UCSD-AML1 (cell line): Measurements from ENCODE around the gene FAM184B.
"Not testable (repeated sequence)": the region's sequence is repeated elsewhere in the genome, so short reads cannot be mapped to it uniquely, and the experiment has no call there.

Experiments
- DNase-seq: peaks from one replicate; lab custom pipeline; 2025; ENCODE audit not compliant: unreplicated experiment; lab: John Stamatoyannopoulos, UW

FAM184B gene

DNA sequence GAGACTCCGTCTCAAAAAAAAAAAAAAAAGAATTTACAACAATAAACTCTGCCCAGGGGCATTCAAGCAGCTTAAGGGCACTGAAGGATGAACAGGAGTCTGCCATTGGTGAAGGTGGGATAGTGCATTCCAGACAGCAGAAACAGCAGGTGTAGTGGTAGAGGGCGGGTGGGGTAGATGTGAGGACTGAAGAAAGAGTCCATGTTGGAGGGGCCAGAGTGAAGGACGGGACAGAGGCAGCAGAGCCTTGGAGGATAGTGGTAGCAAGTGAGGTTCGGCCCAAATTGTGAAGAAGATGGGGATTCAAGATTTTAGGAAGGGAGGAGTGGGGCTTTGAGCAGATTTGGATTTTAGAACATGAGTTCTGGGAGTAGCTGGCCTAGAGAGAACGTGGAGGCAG lies 91.3 kb downstream of the FAM184B start:
- no peak for DNase-seq

DNA sequence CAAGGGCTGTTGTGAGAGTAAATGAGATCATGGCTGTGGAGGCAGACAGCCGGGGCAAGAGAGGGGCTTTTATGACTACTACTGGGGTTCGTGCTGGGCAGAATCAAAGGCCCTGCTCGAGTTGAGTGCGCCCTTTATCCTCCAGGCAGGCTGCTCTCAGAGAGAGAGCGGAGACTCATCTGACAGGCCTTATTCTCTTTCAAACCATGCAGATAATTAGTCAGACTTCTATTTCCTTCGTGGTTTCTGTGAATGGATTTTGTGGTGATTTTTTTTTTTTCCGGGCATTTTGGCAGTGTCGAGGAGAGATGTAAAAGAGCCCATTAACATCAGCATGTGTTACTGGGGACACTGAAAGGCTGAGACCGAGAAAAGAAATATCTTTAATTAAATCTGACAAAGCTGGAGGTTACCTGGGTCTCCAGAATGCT lies 93.4 kb downstream of the FAM184B start:
- no peak for DNase-seq

DNA sequence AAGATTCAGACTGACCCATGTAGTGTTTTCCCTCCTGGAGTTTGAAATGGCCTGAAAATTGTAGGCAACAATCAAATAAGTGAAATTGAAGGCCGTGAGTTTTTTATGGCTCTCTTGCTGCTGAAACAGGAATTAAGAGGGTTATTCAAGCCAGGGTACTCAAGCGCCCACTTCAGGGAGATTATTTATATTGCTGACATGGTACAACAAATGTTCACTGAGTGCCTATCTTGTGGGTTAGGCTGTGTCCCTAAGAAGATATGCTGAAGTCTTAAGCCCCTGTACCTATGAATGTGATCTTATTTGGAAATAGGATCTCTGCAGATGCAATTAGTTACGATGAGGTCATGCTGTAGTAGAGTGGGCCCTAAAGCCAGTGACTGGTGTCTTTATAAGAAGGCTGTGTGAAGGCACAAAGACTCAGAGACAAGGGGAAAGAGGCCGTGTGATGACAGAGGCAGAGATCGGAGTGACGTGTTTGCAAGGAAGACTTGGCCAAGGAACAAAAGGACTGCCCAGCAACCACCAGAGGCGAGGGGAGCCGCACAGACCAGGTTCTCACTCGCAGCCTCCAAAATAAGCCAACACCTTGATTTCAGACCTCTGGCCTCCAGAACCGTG lies 94.1 kb downstream of the FAM184B start:
- DNase-seq: no peak

DNA sequence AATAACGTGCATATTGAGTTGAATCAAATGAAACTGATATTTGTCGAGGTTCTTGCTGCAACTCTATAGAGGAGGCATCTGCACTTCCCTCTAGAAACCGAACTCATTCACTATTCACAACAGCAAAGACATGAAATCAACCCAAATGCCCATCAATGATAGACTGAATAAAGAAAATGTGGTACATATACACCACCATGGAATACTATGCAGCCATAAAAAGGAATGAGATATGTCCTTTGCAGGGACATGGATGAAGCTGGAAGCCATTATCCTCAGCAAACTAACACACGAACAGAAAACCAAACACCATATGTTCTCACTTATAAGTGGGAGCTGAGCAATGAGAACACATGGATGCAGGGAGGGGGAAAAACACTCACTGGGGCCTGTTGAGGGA lies 96.8 kb downstream of the FAM184B start:
- not testable (repeated sequence) for DNase-seq

DNA sequence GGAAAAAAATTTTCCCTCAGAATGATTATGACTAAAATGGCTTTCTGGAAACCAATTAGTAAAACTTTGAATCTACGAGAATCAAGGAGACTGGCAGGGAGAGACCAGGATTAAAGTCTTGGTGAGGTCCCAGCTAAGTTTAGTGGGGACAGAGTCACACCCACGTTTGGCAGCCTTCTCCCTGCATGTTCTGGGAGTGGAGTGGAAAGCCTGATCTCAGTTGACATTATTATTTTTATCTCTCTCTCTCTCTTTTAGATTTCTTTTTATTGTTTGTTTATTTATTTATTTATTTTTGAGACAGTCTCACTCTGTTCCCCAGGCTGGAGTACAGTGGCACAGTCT lies 99.2 kb downstream of the FAM184B start:
- DNase-seq: no peak

DNA sequence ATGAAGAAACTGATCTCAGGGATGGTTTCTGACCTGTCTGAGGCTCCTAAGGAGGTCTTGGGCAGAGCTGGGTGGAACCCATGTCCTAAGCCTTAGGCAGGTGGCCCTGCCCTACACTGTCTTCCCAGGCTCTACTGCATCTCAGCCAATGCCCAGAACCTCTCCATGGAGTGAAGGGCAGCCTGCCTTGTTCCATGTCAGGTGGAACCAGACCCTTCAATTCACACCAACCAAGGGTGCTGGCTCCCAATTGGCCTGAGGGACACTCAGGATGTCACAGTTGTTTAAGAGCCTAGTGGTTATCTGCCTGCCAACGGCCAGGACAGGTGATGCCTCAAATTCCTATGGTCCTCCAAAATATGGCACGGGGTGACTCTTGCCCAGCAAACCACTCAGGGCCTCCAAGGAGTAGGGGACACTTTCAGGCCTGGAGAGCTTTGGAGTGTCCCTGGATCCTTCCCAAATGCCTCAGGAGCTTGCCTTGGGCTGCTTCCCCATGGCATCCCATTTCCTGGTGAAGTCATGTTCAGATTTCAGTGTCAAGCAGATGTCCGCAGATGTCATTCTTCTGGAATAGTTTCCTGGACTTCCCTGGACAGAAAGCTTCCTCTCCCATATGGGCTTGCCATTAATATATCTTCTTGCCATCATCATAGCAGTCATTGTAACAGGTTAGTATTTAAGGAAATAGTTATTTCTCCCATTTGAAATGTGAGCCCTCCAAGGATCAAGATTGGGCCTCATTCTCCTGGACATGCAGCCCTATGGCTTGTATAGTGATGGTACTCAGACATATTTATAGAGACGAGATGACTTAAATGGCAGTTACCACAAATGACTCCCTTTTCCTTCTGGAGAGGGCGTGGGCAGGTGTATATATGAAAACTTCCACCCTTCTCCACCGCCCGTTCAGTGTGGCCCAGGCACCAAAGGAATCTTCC lies 99.9 kb downstream of the FAM184B start:
- DNase-seq: no peak

DNA sequence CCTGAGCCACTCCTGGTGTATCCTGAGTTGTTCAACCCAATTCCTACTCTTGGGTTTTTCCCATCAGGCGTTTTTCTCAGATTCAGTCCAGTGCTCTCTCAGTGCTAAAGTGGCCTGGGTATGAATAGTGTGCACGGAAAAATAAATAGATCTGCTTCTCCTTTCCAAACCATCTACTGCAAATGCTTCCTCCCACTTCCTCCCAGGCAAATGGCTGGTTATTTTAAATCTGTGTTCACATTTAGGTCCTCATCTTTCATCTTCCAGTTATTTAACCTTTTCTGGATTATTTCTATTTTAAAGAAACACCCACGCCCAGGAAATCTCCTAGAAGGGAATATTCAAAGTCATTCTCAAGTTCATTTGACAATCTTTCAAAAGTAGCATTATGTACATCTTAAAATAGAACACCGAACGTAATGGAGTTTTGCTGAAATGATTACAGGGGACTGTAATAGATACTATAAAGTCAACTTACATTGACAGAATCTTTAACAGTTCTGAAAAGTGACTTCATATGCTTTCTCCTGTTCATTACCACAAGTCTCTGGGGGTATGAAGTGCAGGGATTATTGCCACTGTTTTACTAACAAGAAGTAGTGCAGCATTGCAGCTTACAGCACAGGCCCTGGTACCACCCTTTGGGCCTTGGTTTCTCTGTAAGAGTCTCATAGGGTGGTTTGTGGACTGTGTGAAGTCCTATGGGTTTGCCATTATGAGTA lies 100.7 kb downstream of the FAM184B start:
- no peak for DNase-seq

DNA sequence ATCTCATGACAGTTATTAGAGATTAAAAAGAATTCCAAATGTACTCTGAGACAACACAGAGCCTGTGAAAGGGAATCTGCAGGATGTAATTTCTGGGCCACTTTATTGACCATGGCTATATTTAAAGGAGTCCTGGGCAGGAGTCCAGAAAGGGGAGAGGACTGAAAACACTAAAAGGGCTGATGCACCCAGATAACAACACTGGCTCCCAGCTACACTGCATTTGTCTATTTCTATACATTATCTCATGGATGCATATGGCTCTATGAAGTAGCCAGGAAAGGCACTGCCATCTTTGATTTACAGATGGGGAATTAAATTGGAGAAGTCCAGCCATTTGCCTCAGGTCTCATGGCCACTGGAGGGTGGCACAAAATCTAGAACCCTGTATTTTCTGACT lies 111.0 kb downstream of the FAM184B start:
- DNase-seq: no peak

DNA sequence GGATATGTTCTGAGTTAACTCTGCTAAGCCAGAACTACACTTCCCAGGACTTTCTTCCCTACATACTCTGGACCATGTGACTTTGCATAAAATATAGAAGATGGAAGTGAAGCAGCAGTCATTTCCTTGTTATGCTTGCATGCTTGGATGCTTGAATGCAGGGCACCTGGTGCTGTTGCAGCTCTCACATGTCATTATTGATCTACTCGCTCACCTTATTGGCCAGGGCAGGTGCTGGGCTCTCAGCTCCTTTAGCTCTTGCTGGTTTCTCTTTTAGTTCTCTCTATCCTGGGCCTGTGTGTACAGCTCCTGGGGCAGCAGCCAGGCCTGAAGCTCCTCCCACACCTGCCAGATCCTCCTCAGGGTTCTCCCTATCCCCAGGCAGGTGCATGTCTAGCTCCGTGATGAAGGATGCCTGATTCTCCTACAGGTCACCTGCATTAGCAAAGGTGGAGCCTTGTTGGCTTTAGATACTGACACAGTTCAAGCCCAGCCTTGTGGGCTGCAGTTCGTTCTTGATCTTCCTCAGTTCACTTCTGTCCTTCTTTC lies 113.7 kb downstream of the FAM184B start:
- DNase-seq: no peak

DNA sequence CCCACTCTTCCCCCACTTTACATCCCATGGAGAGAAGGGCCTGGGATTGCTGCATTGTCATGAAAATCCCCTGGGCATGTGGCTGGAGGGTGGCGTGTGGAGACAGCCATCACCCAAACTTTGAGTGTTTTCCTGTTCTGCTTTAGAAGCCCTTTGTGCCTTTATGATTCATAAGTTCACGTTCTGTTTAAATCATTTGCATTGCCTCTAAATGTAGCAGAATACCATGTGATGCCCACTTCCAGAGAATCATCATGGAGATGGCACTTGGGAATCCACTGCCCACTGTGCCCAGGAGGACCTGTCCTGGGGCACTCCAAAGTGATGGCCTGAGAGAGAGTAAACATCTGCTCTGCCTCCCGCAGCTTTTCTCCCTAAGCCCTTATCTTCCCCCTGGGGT lies 114.2 kb downstream of the FAM184B start:
- DNase-seq: no peak

DNA sequence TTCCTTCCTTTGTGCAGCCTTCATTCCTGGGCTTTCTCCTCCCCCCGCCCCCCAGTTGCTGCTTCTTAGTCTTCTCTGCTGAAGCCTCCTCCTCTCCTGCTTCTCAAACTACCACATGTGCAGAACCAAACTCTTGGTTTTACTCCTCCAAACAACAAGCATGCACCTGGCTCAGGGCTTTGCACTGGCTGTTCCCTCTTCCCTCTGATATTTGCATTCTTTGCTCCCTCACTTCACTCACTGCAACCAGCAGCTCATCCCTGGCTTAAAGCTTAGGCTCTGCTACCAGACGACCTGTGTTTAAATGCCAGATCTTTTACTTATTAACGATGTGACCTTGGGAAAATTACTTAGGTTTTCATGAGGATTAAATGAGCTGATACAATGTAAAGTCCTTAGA lies 115.6 kb downstream of the FAM184B start:
- DNase-seq: no peak

DNA sequence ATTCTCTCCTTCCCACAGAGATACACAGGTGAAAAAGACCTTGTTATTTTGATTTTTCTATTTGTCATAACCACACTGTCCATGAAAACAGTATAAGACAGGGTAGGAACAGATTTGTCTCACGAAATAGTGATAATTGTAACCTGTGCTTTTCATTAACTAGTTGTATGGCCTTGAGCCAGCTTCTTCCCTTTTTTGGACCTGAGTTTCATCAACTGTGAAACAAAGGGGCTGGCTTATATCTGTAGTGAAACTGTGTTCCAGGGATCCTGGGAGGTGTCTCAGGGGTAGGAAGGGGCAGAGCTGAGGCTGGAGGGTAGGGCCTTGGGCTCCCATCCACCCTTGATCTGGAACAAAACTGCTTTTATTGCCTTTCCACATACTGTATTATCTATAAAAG lies 116.1 kb downstream of the FAM184B start:
- no peak for DNase-seq

DNA sequence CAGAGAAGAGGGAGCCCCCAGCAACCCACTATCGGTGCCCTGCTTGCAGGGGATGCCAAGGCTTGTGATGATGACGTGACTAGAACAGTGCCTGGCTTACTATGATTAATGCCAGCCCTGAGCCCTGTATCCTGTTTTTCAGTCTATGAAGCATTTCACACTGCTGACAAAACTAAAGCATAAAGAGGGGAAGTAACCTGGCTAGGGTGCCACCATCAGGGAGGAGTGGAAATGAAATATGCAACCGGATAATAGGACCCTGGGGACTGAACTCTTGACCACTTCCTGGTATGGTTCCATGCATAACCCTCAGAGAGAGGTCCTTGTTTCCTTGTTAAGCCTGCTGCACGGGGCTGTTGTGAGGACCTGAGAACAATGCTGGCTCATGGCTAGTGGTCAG lies 116.7 kb downstream of the FAM184B start:
- peak; percentile 60 for DNase-seq

DNA sequence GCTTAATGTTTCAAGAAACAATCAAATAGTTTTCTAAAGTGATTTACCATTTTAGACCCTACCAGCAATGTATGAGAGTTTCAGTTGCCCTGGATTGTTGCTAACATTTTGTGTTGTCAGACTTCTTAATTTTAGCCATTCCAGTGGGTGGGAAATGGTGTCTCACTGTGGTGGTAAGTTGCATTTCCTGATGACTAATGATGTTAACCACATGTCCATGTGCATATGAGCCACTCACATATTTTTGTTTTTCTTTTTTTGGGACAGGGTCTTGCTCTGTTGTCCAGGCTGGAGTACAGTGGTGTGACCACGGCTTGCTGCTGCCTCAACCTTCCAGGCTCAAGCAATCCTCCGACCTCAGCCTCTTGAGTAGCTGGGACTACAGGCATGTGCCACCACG lies 118.7 kb downstream of the FAM184B start:
- DNase-seq: no peak

DNA sequence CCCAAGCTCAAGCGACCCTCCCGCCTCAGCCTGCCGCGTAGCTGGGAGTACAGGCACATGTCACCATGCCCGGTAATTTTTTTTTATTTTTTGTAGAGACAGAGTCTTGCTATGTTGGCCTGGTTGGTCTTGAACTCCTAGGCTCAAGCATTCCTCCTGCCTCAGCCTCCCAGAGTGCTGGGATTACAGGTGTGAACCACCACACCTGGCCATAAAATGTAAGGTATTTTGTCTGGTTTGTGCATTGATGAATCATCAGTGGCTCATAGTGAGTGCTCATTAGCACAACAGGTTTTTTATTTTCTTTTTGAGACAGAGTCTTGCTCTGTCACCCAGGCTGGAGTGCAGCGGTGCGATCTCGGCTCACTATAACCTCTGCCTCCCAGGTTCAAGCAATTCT lies 122.2 kb downstream of the FAM184B start:
- DNase-seq: not testable (repeated sequence)

DNA sequence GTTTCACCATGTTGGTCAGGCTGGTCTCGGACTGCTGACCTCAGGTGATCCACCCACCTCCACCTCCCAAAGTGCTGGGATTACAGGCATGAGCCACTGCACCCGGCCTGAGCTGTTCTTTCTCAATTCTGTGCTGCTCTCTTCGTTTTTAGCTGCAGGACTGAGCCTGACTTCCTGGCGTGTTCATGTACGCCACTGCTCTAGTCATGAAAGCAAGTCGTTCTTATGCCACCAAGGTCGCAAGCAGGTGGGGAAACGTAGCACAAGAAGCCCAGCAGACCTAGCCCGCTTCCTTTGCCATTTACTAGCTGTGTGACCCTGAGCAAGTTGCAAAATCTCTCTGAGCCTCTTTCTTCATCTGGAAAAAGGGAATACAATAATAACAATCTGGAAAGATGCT lies 123.6 kb downstream of the FAM184B start:
- DNase-seq: no peak

DNA sequence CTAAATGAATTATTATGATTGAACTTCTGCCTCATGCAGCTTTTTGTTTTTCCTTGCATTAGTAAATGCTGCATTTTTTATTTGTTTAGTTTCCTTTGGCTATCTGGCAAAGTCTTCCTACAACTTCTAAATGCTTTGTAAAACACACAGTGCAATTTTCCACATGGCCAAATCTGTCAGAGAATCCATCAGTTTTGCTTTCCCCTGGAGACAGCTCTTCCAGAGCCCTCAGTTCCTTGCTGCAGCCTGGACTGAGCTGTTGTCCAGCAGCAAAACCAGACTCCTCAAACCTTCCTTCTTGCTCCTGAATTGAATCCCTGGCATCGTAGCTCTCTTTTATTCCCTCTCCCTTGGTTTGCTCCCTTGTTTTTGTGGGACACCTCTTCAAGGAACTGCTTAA lies 124.3 kb downstream of the FAM184B start:
- DNase-seq: no peak

DNA sequence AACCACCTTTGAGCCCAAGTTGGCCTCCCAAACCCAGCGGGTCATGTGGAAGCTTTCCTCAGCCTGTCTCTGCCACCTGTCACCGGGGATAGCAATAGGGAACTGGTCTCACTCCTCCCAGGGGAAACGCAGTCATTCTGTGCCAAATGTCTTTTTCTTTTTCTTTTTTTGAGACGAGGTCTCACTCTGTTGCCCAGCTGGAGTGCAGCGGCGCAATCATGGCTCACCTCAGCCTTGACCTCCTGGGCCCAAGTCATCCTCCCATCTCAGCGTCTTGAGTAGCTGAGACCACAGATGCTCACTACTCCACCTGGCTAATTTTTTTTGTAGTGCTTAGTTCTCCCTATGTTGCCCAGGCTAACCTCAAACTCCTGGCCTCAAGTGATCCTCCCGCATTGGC lies 126.7 kb downstream of the FAM184B start:
- DNase-seq: no peak

DNA sequence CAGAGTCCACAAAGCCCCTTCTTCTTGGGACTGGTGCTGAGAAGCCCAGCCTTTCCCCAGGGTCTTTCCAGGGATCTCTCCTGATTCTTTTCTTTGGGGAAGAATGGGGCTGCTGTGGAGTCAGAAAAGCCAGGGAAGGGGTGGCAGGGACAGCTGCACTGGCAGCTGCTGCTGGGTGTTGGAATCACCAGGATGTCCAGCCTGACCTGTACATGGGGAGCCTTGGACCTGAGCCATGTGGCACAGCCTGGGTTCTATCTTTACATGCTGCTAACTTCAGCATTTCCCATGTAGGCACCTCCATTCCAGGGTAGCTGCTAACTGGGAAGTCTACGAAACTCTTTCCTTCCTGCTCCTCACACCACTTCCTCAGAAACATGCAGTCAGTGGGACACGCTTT lies 131.0 kb downstream of the FAM184B start:
- DNase-seq: no peak

DNA sequence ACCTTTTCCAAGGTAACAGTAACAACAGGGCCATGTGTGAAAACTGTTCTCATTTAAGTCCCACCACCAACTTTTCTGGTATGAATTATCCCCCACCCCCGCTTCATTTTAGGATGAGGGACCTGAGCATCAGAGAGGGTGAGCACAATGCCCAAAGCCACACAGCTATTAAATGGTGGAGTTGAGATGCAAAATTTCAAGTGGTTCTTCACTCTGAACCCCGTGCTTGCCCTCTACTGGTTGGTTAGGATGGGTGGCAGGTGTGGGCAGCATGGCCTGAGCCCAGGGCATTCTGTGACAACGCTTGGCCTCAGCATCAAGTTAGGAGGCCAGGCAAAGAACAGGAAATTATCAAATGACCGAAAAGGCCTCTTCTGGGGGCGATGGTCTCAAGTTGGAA lies 133.5 kb downstream of the FAM184B start:
- no peak for DNase-seq

DNA sequence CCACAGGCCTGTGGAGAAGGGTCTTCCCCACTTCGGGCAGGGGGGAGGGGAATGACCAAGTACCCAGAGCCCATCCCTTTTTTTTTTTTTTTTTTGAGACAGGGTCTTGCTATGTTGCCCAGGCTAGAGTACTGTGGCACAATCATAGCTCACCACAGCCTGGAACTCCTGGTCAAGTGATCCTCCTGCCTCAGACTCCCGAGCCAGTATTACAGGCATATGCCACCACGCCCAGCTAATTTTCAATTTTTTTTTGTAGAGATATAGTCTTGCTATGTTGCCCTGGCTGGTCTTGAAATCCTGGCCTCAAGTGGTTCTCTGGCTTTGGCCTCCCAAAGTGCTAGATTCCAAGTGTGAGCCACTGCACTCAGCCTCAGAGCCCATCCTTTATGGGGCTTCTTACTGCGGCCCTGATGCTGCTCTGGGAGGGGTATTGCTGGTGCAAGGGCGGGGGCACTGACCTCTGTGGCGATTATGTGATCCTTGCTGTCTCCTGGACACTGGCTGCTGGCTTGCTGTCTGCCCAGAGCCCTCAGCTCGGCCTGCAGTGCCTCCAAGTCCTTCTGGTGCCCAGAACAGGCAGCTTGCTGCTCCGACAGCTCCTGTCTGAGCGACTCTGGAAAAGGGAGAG lies 134.1 kb downstream of the FAM184B start:
- DNase-seq: no peak
